HG03565 (cell line): ENCODE data around the gene COMMD9.

Experiments
- ATAC-seq: cut with Tn5 transposase; IDR thresholded peaks from one replicate; pipeline ENCODE4 v1.9.1; 2021; ENCODE audit warnings: mild to moderate bottlenecking, moderate library complexity; ENCODE audit not compliant: unreplicated experiment

COMMD9 gene

GRCh38 chr11:36227044-36227443 lies 62.2 kb downstream of the COMMD9 start:
- no peak for ATAC-seq

DNA sequence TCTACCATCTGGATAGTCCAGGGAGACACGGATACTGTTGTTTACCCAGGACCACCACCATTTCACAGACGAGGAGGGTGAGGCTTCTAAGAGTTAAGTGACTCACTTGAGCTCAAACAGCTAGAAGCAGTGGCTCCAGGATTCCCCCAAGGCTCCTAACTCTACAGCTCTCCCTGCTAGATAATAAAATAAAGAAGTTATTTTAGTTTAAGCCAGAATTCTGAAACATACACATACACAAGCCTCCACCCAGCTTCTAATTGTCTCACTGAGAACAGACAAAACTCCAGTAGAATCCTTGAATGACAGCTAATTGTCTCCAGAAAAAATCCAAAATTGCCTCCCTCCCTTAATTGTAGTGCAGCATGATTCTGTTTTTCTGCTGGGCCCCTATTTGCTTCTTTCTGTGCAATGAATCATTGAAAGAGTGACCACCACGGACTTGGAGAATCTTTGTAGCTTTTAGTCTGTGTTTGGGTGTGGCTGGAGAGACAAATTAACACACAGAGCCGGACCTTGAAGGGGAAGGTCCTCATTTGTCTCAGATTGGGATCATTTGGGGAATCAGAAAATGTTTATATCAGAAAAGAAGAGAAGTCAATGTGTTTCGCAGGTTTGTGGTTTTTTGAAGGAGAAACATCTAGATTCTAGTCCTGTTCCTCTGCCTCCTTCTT lies 64.9 kb downstream of the COMMD9 start:
- no peak for ATAC-seq

GRCh38 chr11:36222831-36223635 lies 66.2 kb downstream of the COMMD9 start:
- ATAC-seq: no peak
